Measurements from ENCODE around the gene TUBA4A.

DNA sequence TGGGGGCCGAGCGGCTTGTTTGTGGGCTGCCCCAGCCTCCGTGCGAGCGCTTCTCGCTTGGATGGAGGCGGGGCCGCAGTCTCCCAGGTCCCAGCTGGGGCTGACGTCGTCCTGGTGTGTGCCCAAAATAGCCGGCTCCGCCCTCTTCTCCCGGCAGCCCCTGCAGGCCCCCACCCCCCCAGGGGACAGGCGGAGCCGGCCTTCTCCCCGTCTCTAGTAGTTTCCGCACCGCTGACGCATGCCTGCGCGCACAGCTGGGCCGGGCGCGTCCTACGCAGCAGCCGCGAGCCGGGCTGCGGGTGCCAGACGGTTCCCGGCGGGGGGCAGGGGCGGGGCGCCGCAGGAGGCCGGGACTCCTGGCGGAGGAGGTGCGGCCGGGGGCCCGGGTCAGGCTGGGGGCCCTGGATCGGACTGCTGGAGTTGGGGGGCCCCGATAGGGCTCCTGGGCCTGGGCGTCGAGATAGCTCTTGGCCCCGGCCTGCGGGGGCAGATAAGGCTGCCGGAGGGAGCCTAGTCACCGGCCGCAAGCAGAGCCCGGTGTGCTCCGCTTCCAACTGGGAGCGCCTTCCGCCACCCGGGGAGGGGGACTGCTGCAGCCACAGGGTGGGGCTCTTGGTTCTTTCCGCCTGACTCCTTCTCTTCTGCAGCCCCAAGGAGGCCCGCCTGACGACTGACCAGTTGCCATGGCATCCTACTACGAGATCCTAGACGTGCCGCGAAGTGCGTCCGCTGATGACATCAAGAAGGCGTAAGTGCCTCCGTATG lies 25.6 kb upstream of the TUBA4A start, which contains the start of gene DNAJB2:
- TF ChIP-seq, protein P1, sequence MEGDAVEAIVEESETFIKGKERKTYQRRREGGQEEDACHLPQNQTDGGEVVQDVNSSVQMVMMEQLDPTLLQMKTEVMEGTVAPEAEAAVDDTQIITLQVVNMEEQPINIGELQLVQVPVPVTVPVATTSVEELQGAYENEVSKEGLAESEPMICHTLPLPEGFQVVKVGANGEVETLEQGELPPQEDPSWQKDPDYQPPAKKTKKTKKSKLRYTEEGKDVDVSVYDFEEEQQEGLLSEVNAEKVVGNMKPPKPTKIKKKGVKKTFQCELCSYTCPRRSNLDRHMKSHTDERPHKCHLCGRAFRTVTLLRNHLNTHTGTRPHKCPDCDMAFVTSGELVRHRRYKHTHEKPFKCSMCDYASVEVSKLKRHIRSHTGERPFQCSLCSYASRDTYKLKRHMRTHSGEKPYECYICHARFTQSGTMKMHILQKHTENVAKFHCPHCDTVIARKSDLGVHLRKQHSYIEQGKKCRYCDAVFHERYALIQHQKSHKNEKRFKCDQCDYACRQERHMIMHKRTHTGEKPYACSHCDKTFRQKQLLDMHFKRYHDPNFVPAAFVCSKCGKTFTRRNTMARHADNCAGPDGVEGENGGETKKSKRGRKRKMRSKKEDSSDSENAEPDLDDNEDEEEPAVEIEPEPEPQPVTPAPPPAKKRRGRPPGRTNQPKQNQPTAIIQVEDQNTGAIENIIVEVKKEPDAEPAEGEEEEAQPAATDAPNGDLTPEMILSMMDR (IDR thresholded peaks at IDR 0.05) = peak in 1 of 6 experiments; percentile 34
- peak; percentile 88 to 96 for TF ChIP-seq POLR2AphosphoS5 (IDR thresholded peaks at IDR 0.05)
